Measurements from ENCODE around the gene TULP1. TPM values are rescaled to one million over a fixed set of nuclear protein-coding genes. Genes with fewer than 3 reads are reported as not detected.

The TULP1 gene
- total and polyA plus RNA-seq, 2 of the 4 experiments (the other 2 are of a cell fraction) = not detected

DNA sequence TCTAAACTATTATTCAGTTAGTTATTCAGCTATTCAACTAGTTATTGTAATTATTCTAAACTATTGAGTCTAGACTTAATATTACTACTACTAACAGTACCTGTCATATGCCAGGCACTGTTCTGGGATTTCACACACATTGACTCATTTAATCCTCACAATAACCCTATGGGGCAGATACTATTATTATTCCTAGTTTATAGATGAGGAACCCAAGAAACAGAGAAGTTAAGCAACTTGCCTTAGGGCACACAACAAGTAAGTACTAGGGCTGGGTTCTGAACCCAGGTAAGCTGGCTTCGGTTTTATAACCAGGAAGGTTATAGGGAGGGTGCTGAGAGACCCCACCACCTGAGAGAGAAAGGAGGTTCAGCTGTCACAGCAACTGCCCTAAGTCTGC, 23.6 kb downstream of the TULP1 start:
- Histone ChIP-seq H3K4me3 (ENCODE audit: insufficient read depth, low read depth, low read length) (no peak overlapping the region), H4K91ac (ENCODE audit: insufficient read depth, low read depth, low read length) (peak overlapping the region; percentile 97), H3K9me3 (ENCODE audit: control insufficient read depth, insufficient read depth, low read length) (no peaks in the 10 kb centered on the region), H2AFZ (replicated peaks; ENCODE audit: low read length, poor library complexity) (no peak overlapping the region), H2BK20ac (ENCODE audit: low read depth, low read length) (peak overlapping the region; percentile 9), H3K36me3 (ENCODE audit: control insufficient read depth, insufficient read depth, low read length) (peaks cover 21% of the 10 kb centered on the region), H3K56ac (ENCODE audit: extremely low read depth, insufficient read depth, low read length) (no peak overlapping the region), H3K14ac (replicated peaks; ENCODE audit: low read depth, low read length) (peak overlapping the region; percentile 96), H4K20me1 (ENCODE audit: insufficient read depth, low read length) (peaks cover 25% of the 10 kb centered on the region), H3K18ac (ENCODE audit: low read depth, low read length) (peak overlapping the region; percentile 97; the same call in 1 of the 2 replicates), H3K27ac (ENCODE audit: insufficient read depth, low read length) (peak overlapping the region; percentile 98), H3K23ac (ENCODE audit: low read depth, low read length) (peak overlapping the region; percentile 35; the same call in 1 of the 2 replicates), H4K5ac (ENCODE audit: low read depth, low read length) (peak overlapping the region; percentile 88), H3K4ac (ENCODE audit: low read depth, low read length) (peak overlapping the region; percentile 97), H3K9me1 (ENCODE audit: insufficient read depth, low read length) (peaks cover 41% of the 10 kb centered on the region), H2BK5ac (ENCODE audit: low read depth, low read length, poor library complexity, severe bottlenecking) (peak overlapping the region; percentile 95), H3K4me2 (ENCODE audit: low read depth, low read length) (no peak overlapping the region), H2BK120ac (ENCODE audit: low read depth, low read length) (peak overlapping the region; percentile 89), H3K79me1 (ENCODE audit: low read depth in 1 of 2, low read length in 2 of 2) (peaks cover 45 to 96% of the 10 kb centered on the region in 2 experiments), H3K9ac (ENCODE audit: low read depth, low read length) (peak overlapping the region; percentile 94), H2BK15ac (ENCODE audit: low read depth, low read length) (peak overlapping the region; percentile 92; the same call in 2 of the 3 replicates), H3K4me1 (ENCODE audit: control insufficient read depth, insufficient read depth, low read length) (peaks cover 72% of the 10 kb centered on the region), H2AK9ac (replicated peaks; ENCODE audit: low read depth, low read length, poor library complexity) (peak overlapping the region; percentile 48), H3K27me3 (ENCODE audit: control insufficient read depth, insufficient read depth, low read length) (no peaks in the 10 kb centered on the region), H2AK5ac (ENCODE audit: low read depth, low read length) (peak overlapping the region; percentile 98), H4K8ac (ENCODE audit: low read depth in 2 of 2, low read length in 2 of 2) (peak overlapping the region; percentile 64 to 93; a peak in 3 of 4 replicates)
- in situ Hi-C loops (cut with MboI; ENCODE audit: low sequenced_read_pairs) = no loop called here
- ATAC-seq (ENCODE audit: low read depth) (no peak), DNase-seq (no peak)
- BruUV-seq (replicated peaks) = no TSS peak
- dilution Hi-C loops (cut with HindIII; ENCODE audit: low sequenced_read_pairs, unreplicated experiment) = no loop called here
- no CpG with 5 or more reads among the region's 1 CpG for WGBS, 2 experiments (ENCODE audit: extremely low coverage in 2 of 2, insufficient read length in 1 of 2)
- POLR2A ChIA-PET (ENCODE audit: unreplicated experiment) = interaction anchor here (1.0 kb wide), 1 partner anchor 18 kb away, joined by 3 read pairs; no protein-coding TSS in a partner anchor
- intact Hi-C loops (cut with micrococcal nuclease) = no loop called here
- CTCF ChIA-PET = interaction anchor here (1.3 kb wide), 1 partner anchor 8 kb away, joined by 3 read pairs; no protein-coding TSS in a partner anchor
- TF ChIP-seq, protein P1, sequence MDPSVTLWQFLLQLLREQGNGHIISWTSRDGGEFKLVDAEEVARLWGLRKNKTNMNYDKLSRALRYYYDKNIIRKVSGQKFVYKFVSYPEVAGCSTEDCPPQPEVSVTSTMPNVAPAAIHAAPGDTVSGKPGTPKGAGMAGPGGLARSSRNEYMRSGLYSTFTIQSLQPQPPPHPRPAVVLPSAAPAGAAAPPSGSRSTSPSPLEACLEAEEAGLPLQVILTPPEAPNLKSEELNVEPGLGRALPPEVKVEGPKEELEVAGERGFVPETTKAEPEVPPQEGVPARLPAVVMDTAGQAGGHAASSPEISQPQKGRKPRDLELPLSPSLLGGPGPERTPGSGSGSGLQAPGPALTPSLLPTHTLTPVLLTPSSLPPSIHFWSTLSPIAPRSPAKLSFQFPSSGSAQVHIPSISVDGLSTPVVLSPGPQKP (IDR thresholded peaks at IDR 0.05; ENCODE audit: borderline replicate concordance, low read depth, low read length) = no peak
- no peak for TF ChIP-seq RCOR1 (IDR thresholded peaks at IDR 0.05; ENCODE audit: insufficient replicate concordance, low read length)
- TF ChIP-seq, protein P2, sequence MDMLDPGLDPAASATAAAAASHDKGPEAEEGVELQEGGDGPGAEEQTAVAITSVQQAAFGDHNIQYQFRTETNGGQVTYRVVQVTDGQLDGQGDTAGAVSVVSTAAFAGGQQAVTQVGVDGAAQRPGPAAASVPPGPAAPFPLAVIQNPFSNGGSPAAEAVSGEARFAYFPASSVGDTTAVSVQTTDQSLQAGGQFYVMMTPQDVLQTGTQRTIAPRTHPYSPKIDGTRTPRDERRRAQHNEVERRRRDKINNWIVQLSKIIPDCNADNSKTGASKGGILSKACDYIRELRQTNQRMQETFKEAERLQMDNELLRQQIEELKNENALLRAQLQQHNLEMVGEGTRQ (IDR thresholded peaks at IDR 0.05; ENCODE audit: low read depth, low read length) = no peak
- TF ChIP-seq POLR2A (IDR thresholded peaks at IDR 0.05; ENCODE audit: low read depth, low read length) = no peak
- no peak for TF ChIP-seq BHLHE40 (IDR thresholded peaks at IDR 0.05; ENCODE audit: low read depth, low read length)
- TF ChIP-seq NFE2L2 (IDR thresholded peaks at IDR 0.05; ENCODE audit: low read depth, low read length) = no peak
- TF ChIP-seq CHD1 (IDR thresholded peaks at IDR 0.05; ENCODE audit: low read depth, low read length) = no peak
- TF ChIP-seq MAZ (IDR thresholded peaks at IDR 0.05; ENCODE audit: borderline replicate concordance, low read depth, low read length) = no peak
- no peak for TF ChIP-seq RFX5 (IDR thresholded peaks at IDR 0.05; ENCODE audit: low read depth, low read length)
- no peak for TF ChIP-seq MXI1 (IDR thresholded peaks at IDR 0.05; ENCODE audit: borderline replicate concordance, low read depth, low read length)
- no peak for TF ChIP-seq CTCF (conservative IDR thresholded peaks at IDR 0.05; ENCODE audit: low read depth, low read length)
- no peak for TF ChIP-seq MAFK (IDR thresholded peaks at IDR 0.05; ENCODE audit: low read depth, low read length)
- no peak for TF ChIP-seq RAD21 (IDR thresholded peaks at IDR 0.05; ENCODE audit: low read length)
- no peak for TF ChIP-seq FOS (IDR thresholded peaks at IDR 0.05; ENCODE audit: low read depth, low read length)
- TF ChIP-seq CEBPB (IDR thresholded peaks at IDR 0.05; ENCODE audit: low read depth, low read length) = no peak
- no peak for TF ChIP-seq SMC3 (IDR thresholded peaks at IDR 0.05; ENCODE audit: low read depth, low read length)

Data from IMR-90 (cell line).